ENCODE data around the gene RPL26. TPM values are rescaled to one million over a fixed set of nuclear protein-coding genes. Genes with fewer than 3 reads are reported as not detected.

RPL26 gene
- total RNA-seq, 1 donor: 6,665 TPM

- H3K4me3 ChIP-seq (ENCODE audit: low read depth, low read length): no peak overlapping the region
- TF ChIP-seq CTCF (IDR thresholded peaks at IDR 0.05; ENCODE audit: insufficient read depth, low read length): peak; percentile 79
- peak; percentile 92 for DNase-seq (ENCODE audit: low read depth)
Observed at GRCh38 chr17:8409966-8410882, 27.2 kb upstream of the RPL26 start.

GRCh38 chr17:8408371-8408770 lies 25.4 kb upstream of the RPL26 start:
- TF ChIP-seq CTCF (IDR thresholded peaks at IDR 0.05; ENCODE audit: insufficient read depth, low read length): no peak
- no peak for DNase-seq (ENCODE audit: low read depth)
- no peak overlapping the region for H3K4me3 ChIP-seq (ENCODE audit: low read depth, low read length)

- TF ChIP-seq CTCF (IDR thresholded peaks at IDR 0.05; ENCODE audit: insufficient read depth, low read length): no peak
Observed at GRCh38 chr17:8406174-8406573, 23.2 kb upstream of the RPL26 start.

GRCh38 chr17:8405499-8406016 lies 22.6 kb upstream of the RPL26 start:
- DNase-seq (ENCODE audit: low read depth): no peak
- no peak for TF ChIP-seq CTCF (IDR thresholded peaks at IDR 0.05; ENCODE audit: insufficient read depth, low read length)
- no peak overlapping the region for H3K4me3 ChIP-seq (ENCODE audit: low read depth, low read length)

More at GRCh38 chr17:8406174-8406573, 23.2 kb upstream of the RPL26 start:
- no peak overlapping the region for H3K4me3 ChIP-seq (ENCODE audit: low read depth, low read length)
- DNase-seq (ENCODE audit: low read depth): no peak

GRCh38 chr17:8402921-8403536 lies 20.0 kb upstream of the RPL26 start:
- H3K4me3 ChIP-seq (ENCODE audit: low read depth, low read length): no peak overlapping the region
- no peak for TF ChIP-seq CTCF (IDR thresholded peaks at IDR 0.05; ENCODE audit: insufficient read depth, low read length)
- DNase-seq (ENCODE audit: low read depth): no peak

- TF ChIP-seq CTCF (IDR thresholded peaks at IDR 0.05; ENCODE audit: insufficient read depth, low read length): no peak
- DNase-seq (ENCODE audit: low read depth): no peak
- no peak overlapping the region for H3K4me3 ChIP-seq (ENCODE audit: low read depth, low read length)
Observed at GRCh38 chr17:8401107-8401506, 18.1 kb upstream of the RPL26 start.

Data from fibroblast of the aortic adventitia (primary cell).